DND-41 (cell line): ENCODE results near the gene MINPP1.

Experiments used
- EZH2 ChIP-seq: IDR thresholded peaks from 3 replicates; pipeline ENCODE4 v1.6.1; 2012; ENCODE audit warnings: borderline replicate concordance, low read depth, mild to moderate bottlenecking, moderate library complexity, low read length, inconsistent platforms; ENCODE audit not compliant: severe bottlenecking
- TF ChIP-seq, protein P1 (sequence below): IDR thresholded peaks from 2 replicates; pipeline ENCODE4 v1.5.1; 2012; ENCODE audit warnings: borderline replicate concordance, low read length, moderate library complexity, mild to moderate bottlenecking; ENCODE audit not compliant: poor library complexity, severe bottlenecking; ENCODE audit errors: extremely low read depth

GRCh38 chr10:87591589-87591886 lies 86.8 kb downstream of the MINPP1 start:
- TF ChIP-seq, protein P1, sequence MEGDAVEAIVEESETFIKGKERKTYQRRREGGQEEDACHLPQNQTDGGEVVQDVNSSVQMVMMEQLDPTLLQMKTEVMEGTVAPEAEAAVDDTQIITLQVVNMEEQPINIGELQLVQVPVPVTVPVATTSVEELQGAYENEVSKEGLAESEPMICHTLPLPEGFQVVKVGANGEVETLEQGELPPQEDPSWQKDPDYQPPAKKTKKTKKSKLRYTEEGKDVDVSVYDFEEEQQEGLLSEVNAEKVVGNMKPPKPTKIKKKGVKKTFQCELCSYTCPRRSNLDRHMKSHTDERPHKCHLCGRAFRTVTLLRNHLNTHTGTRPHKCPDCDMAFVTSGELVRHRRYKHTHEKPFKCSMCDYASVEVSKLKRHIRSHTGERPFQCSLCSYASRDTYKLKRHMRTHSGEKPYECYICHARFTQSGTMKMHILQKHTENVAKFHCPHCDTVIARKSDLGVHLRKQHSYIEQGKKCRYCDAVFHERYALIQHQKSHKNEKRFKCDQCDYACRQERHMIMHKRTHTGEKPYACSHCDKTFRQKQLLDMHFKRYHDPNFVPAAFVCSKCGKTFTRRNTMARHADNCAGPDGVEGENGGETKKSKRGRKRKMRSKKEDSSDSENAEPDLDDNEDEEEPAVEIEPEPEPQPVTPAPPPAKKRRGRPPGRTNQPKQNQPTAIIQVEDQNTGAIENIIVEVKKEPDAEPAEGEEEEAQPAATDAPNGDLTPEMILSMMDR: no peak
- TF ChIP-seq EZH2: no peak
